PC-9 (cell line): ENCODE measurements around the gene SDK1.

ENCODE experiments used
- EZH2 ChIP-seq: fragments of 200-600 bp; sonication (generic); IDR thresholded peaks from 2 replicates; pipeline ENCODE4 v1.8.0; 2017; ENCODE audit warnings: antibody characterized with exemption, low read depth
- TF ChIP-seq, protein P1 (sequence below): fragments of 200-600 bp; sonication (generic); conservative IDR thresholded peaks from 2 replicates; pipeline ENCODE4 v1.6.1; 2017; ENCODE audit warnings: mixed run types, antibody characterized with exemption, mild to moderate bottlenecking, moderate library complexity

- TF ChIP-seq, protein P1, sequence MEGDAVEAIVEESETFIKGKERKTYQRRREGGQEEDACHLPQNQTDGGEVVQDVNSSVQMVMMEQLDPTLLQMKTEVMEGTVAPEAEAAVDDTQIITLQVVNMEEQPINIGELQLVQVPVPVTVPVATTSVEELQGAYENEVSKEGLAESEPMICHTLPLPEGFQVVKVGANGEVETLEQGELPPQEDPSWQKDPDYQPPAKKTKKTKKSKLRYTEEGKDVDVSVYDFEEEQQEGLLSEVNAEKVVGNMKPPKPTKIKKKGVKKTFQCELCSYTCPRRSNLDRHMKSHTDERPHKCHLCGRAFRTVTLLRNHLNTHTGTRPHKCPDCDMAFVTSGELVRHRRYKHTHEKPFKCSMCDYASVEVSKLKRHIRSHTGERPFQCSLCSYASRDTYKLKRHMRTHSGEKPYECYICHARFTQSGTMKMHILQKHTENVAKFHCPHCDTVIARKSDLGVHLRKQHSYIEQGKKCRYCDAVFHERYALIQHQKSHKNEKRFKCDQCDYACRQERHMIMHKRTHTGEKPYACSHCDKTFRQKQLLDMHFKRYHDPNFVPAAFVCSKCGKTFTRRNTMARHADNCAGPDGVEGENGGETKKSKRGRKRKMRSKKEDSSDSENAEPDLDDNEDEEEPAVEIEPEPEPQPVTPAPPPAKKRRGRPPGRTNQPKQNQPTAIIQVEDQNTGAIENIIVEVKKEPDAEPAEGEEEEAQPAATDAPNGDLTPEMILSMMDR, result no peak
- TF ChIP-seq EZH2, result no peak
Measured at GRCh38 chr7:3289996-3290395, 11.1 kb upstream of the SDK1 start.
